Fibroblast of mammary gland (primary cell): ENCODE results near the gene ZP2.
A peak's percentile ranks its signal among the peaks of the same experiment; 100 is the strongest.
"Not testable (repeated sequence)": the region's sequence is repeated elsewhere in the genome, so short reads cannot be mapped to it uniquely, and the experiment has no call there.

Experiments used
- DNase-seq: peaks from one replicate; pipeline ENCODE4 v3.0.0-alpha.2; 2010; ENCODE audit warnings: low read depth
- H3K4me3 ChIP-seq: 2 replicates; pipeline ENCODE4 v1.5.1; 2011; ENCODE audit warnings: low read depth, mild to moderate bottlenecking, low read length, moderate library complexity; ENCODE audit not compliant: control insufficient read depth
- CTCF ChIP-seq: conservative IDR thresholded peaks from 2 replicates; pipeline ENCODE4 v1.5.1; 2011; ENCODE audit warnings: low read depth, low read length, inconsistent platforms; ENCODE audit not compliant: control insufficient read depth, insufficient read depth

ZP2 gene

GRCh38 chr16:21159281-21159951 lies 52.0 kb downstream of the ZP2 start:
- TF ChIP-seq CTCF = no peak
- H3K4me3 ChIP-seq = peak overlapping the region; percentile 77
- no peak for DNase-seq

- peak within 1 kb of the TSS; percentile 77 for H3K4me3 ChIP-seq
- no peak for TF ChIP-seq CTCF
- peak; percentile 66 for DNase-seq
Observed at GRCh38 chr16:21158208-21159110, 52.9 kb downstream of the ZP2 start, which contains the start of gene LDAF1. TSS of gene LDAF1 (plus strand) at chr16:21158674. CDS start at chr16:21161183, 2,509 bp downstream.

- TF ChIP-seq CTCF = no peak
- no peak overlapping the region for H3K4me3 ChIP-seq
- DNase-seq = no peak
Observed at GRCh38 chr16:21157632-21158031, 53.7 kb downstream of the ZP2 start.

- DNase-seq = peak; percentile 86
- no peak overlapping the region for H3K4me3 ChIP-seq
- peak; percentile 78 for TF ChIP-seq CTCF
Observed at GRCh38 chr16:21156767-21157467, 54.5 kb downstream of the ZP2 start.

GRCh38 chr16:21156011-21156410 lies 55.4 kb downstream of the ZP2 start:
- DNase-seq, H3K4me3 ChIP-seq: not testable (repeated sequence)

GRCh38 chr16:21153124-21153729 lies 58.1 kb downstream of the ZP2 start:
- not testable (repeated sequence) for H3K4me3 ChIP-seq, DNase-seq

GRCh38 chr16:21152160-21153030 lies 59.0 kb downstream of the ZP2 start:
- not testable (repeated sequence) for H3K4me3 ChIP-seq, DNase-seq
